GM12892 (cell line): ENCODE data around the gene RIPPLY1.
"Not testable (repeated sequence)": the region's sequence is repeated elsewhere in the genome, so short reads cannot be mapped to it uniquely, and the experiment has no call there.

ENCODE experiments used
- DNase-seq: peaks from one replicate; pipeline ENCODE4 v3.0.0; 2011; ENCODE audit not compliant: insufficient read length
- FAIRE-seq: peaks from 2 replicates; lab custom pipeline; 2011; peaks lifted over from hg19 to GRCh38; lab: Jason Lieb, UNC
- POLR2A ChIP-seq: IDR thresholded peaks from 2 replicates; pipeline ENCODE4 v1.6.1; 2011; ENCODE audit warnings: low read depth, low read length, control low read depth
- POLR2AphosphoS5 ChIP-seq: IDR thresholded peaks from 2 replicates; pipeline ENCODE4 v1.6.1; 2011; ENCODE audit warnings: low read depth, low read length, control low read depth
- TAF1 ChIP-seq: IDR thresholded peaks from 2 replicates; pipeline ENCODE4 v1.6.1; 2011; ENCODE audit warnings: low read depth, mild to moderate bottlenecking, control low read depth, low read length, borderline replicate concordance

The RIPPLY1 gene

GRCh38 chrX:106889468-106889867 is 13.7 kb downstream of the RIPPLY1 start:
- no peak for FAIRE-seq
- TF ChIP-seq POLR2AphosphoS5: no peak
- no peak for TF ChIP-seq TAF1
- no peak for TF ChIP-seq POLR2A
- DNase-seq: no peak

GRCh38 chrX:106875151-106875550 is 28.0 kb downstream of the RIPPLY1 start:
- DNase-seq (no peak), FAIRE-seq (no peak)
- TF ChIP-seq POLR2AphosphoS5 (no peak), POLR2A (no peak), TAF1 (no peak)

DNA sequence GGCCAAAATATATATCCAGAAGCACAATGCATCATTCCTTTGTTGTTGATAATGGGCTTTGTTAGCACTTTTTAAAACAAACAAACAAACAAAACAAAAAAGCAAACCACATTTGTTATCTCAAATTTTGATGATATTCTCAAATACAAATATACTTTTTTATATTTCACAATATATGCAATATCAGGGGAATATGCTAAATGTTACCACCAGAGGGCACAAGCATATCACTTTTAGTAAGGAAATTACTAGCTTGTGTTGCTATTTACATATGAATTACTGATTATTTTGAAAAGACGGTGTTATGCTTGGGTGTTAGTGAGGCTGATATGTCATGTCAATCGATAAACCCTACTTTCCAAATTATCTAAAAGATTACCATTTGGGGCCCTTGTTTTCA is 29.1 kb downstream of the RIPPLY1 start:
- DNase-seq (no peak), FAIRE-seq (no peak)
- TF ChIP-seq POLR2AphosphoS5 (no peak), TAF1 (no peak), POLR2A (no peak)

GRCh38 chrX:106872796-106873195 is 30.3 kb downstream of the RIPPLY1 start:
- not testable (repeated sequence) for DNase-seq, FAIRE-seq

DNA sequence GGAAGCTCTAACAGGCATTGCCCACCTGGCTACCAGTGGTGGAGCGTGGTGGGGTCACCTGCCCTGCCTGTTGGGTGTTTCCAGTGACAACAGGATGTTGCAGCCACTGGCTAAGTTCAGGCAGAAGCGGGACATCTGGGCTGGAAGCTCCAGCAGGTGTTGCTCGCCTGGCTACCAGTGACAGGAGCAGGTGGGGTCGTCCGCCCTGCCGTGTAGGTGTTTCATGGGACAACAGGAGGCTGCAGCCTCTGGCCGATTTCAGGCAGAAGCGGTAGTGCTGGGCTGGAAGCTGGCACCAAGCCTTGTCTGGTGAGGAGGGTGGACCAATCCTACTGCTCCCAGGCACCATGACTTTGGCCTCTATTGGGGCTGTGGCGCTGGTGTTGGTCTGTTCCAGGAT is 39.4 kb downstream of the RIPPLY1 start:
- no peak for FAIRE-seq

GRCh38 chrX:106862972-106863688 is 40.0 kb downstream of the RIPPLY1 start:
- FAIRE-seq (peak; percentile 81), DNase-seq (no peak)

More for the DNA sequence above, 39.4 kb downstream of the RIPPLY1 start:
- no peak for DNase-seq
- TF ChIP-seq POLR2AphosphoS5 (no peak), POLR2A (no peak), TAF1 (no peak)

More at GRCh38 chrX:106862972-106863688, 40.0 kb downstream of the RIPPLY1 start:
- TF ChIP-seq TAF1 (no peak), POLR2A (no peak), POLR2AphosphoS5 (no peak)
